Right lobe of liver (tissue), 6 donors: ENCODE measurements around the gene COL16A1. TPM values are rescaled to one million over a fixed set of nuclear protein-coding genes. Genes with fewer than 3 reads are reported as not detected.

ENCODE experiments used
- ATAC-seq, 4 donors: fragments of 200-7000 bp; cut with Tn5 transposase; one replicate each; pipeline ENCODE4 v1.9.1; 2020; ENCODE audit warnings: mild to moderate bottlenecking in 4 of 4, moderate library complexity in 4 of 4
- DNase-seq, 3 donors: peaks; one replicate each; pipeline ENCODE4 v3.0.0-alpha.2; 2020
- H3K27ac ChIP-seq, 3 donors: fragments of 200-600 bp; one replicate each; pipeline ENCODE4 v1.8.0; 2022
- H3K27me3 ChIP-seq, 2 donors: fragments of 200-600 bp; one replicate each; pipeline ENCODE4 v1.8.0; 2022
- H3K36me3 ChIP-seq, 4 donors: fragments of 200-600 bp; sonication (generic) in 1 of 4; one replicate each; pipeline versions ENCODE4 v1.5.1 to v1.8.0; 2017 to 2022; ENCODE audit warnings: control low read depth in 1 of 4
- H3K4me1 ChIP-seq, 4 donors: fragments of 200-600 bp; sonication (generic) in 1 of 4; one replicate each; pipeline versions ENCODE4 v1.5.1 to v1.8.0; 2017 to 2022; ENCODE audit warnings: control low read depth in 1 of 4
- H3K4me3 ChIP-seq, 3 donors: fragments of 200-600 bp; one replicate each; pipeline ENCODE4 v1.8.0; 2022
- H3K9me3 ChIP-seq, 4 donors: fragments of 200-600 bp; sonication (generic) in 1 of 4; one replicate each; pipeline versions ENCODE4 v1.5.1 to v1.8.0; 2017 to 2022; ENCODE audit warnings: control low read depth in 1 of 4
- POLR2A ChIP-seq: fragments of 450-650 bp; IDR thresholded peaks from one replicate; pipeline ENCODE4 v1.6.1; 2017; ENCODE audit warnings: antibody characterized with exemption, mild to moderate bottlenecking
- WGBS: methylation state at CpG from one replicate; pipeline ENCODE4 v1.1.6; 2018; ENCODE audit warnings: low coverage, low lambda C conversion rate; ENCODE audit not compliant: insufficient coverage; ENCODE audit errors: missing lambda C conversion rate; 5-methylcytosine and 5-hydroxymethylcytosine counted together
- intact Hi-C, 2 donors: fragments of 100-400 bp; cut with DNase I; formaldehyde crosslinking; loops; one replicate each; pipeline versions ENCODE4 v1.11.2 to v1.14.1; 2022
- total RNA-seq, 6 experiments: library from RNA; depleted of rRNA in 2 of 6; stranded (reverse); fragments of >200 nt in 2 of 6; fragmentation: NEBNext Ultra II Directional in 3 of 6; extraction: Animal tissue kit (Norgen Biotek cat#: 25700) in 3 of 6; gene quantifications; one replicate each; pipeline versions ENCODE4 v1.1.0 to v1.2.4, GENCODE V29; 2016 to 2023
- TF ChIP-seq, protein P1 (sequence below), 4 donors: fragments of 200-600 bp in 3 of 4; fragments of 450-650 bp in 1 of 4; IDR thresholded peaks; one replicate each; pipeline versions ENCODE4 v1.5.1 to v1.8.0; 2016 to 2022; ENCODE audit warnings: antibody characterized with exemption in 4 of 4, mild to moderate bottlenecking in 2 of 4
- donor health status: DM: no; HTN: yes; CAD: no.
- donor health status: DM: no; HTN: no; CAD: no.
- donor health status: DM: no; HTN: no; CAD: no.
- donor health status: DM: no; HTN: yes; CAD: no.
- donor health status: DM: no; HTN: yes; CAD: no.

Gene COL16A1
- total RNA-seq, 6 experiments from 2014 or later = 0.73 to 3.5 (median 1.9) TPM

DNA sequence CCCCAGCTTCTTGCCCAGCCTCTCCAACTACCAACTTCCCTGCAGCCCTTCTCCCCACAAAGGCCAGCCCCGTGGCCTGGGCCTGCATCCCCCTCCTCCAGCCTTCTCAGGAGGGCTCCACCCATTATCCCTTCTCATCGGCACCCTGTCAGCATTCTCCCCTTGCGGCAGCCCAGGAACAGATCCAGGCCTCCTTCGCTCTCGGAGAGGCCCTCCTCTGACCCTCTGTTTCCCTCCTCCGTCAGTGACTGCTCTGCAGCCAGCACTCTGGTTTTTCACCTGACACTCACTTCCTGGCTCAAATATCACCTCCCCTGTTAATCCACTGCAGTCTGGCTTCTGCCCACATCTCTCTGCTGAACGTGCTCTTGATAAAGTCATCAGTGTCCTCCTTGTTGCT lies 42.9 kb upstream of the COL16A1 start:
- Histone ChIP-seq H3K4me3 (no peak overlapping the region), H3K9me3 (no peaks in the 10 kb centered on the region), H3K36me3 (no peaks in the 10 kb centered on the region), H3K27me3 (no peaks in the 10 kb centered on the region), H3K27ac (no peak overlapping the region), H3K4me1 (peaks cover 0 to 7% (median 4%) of the 10 kb centered on the region in 4 donors)
- ATAC-seq (no peak), DNase-seq (no peak)
- intact Hi-C loops = no loop called here
- TF ChIP-seq, protein P1, sequence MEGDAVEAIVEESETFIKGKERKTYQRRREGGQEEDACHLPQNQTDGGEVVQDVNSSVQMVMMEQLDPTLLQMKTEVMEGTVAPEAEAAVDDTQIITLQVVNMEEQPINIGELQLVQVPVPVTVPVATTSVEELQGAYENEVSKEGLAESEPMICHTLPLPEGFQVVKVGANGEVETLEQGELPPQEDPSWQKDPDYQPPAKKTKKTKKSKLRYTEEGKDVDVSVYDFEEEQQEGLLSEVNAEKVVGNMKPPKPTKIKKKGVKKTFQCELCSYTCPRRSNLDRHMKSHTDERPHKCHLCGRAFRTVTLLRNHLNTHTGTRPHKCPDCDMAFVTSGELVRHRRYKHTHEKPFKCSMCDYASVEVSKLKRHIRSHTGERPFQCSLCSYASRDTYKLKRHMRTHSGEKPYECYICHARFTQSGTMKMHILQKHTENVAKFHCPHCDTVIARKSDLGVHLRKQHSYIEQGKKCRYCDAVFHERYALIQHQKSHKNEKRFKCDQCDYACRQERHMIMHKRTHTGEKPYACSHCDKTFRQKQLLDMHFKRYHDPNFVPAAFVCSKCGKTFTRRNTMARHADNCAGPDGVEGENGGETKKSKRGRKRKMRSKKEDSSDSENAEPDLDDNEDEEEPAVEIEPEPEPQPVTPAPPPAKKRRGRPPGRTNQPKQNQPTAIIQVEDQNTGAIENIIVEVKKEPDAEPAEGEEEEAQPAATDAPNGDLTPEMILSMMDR (IDR thresholded peaks at IDR 0.05) = no peak
- no peak for TF ChIP-seq POLR2A
- 61% methylated on average over 7 of the region's 7 CpGs for WGBS

DNA sequence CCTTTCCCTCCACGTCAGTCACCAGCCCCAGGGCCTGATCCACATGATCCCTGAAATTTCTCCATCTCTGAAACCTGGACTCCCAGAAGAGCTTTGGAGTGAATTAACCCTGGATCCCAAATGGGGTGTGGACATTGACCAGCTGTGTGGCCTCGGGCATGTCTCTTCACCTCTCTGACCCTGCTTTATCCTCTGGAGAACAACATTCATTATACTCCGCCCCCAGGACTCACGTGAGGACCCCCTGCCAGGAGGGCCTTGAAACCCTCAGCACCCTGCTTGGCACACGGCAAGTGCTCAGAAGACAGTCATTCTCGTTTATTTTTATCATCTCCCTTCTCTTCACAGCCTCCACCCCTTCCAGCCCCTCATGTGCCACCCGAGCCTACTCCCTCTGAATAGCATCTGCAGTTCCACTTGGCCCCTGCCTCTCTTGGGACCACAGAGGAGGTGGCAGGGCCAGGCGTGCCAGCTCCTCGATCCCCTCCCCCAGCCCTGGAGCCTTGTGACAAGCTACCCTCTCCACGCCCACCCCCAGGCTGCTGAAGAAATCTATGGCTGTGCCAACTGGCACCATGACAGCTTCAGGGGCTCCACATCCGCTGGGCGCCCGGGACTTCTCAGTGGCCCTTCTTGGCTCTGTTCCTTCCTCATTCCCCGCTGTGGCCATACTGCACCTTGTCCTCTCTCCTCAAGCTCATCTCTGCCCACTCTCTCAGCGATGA lies 42.3 kb upstream of the COL16A1 start:
- TF ChIP-seq POLR2A = no peak
- TF ChIP-seq, protein P1 (IDR thresholded peaks at IDR 0.05) = no peak
- Histone ChIP-seq H3K36me3 (no peaks in the 10 kb centered on the region), H3K4me1 (peaks cover 0 to 7% (median 4%) of the 10 kb centered on the region in 4 donors), H3K27me3 (no peaks in the 10 kb centered on the region), H3K4me3 (no peak overlapping the region), H3K9me3 (no peaks in the 10 kb centered on the region), H3K27ac (no peak overlapping the region)
- intact Hi-C loops = no loop called here
- no peak for DNase-seq
- WGBS = 56% methylated on average over 10 of the region's 15 CpGs
- no peak for ATAC-seq

DNA sequence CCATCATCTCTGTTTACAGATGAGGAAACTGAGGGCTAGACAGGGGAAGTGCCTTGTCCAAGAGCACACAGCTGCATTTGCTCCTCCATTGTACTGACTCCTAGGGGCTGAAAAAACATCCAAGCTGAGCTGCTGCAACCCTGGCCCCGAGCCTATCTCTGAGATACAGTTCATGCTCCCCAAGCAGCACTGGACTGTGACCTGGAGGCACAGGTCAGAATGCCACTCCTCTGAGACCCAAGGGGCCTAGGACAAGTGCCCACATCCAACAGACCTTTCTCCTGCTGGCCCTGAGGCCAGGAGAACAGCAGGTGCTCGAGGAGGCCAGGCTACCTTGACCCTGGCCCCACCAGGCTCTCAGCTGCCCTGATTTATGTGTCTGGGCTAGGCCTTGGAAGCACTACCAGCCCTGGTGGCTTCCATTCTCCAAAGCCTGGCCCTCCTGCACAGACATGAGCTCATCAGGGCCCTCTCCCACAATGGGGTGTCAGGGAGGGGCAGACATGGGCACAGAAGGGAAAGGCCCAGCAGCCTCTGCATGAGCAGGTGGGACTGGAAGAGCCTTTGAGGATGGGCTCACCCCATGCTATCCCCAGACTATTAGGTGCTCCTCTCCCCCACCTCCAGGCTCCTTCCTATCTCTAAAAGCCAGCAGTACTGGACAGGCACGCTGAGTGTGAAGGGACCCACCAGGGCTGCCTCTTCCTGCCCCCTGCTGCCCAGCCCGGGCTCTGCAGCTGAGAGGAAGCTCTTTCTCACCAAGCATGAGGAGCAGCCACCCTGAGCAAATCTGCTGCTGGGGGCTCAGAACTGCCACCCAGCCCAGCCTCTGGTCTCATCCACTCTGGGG lies 41.5 kb upstream of the COL16A1 start:
- H3K9me3 ChIP-seq = no peaks in the 10 kb centered on the region
- no peak overlapping the region for H3K4me3 ChIP-seq
- peaks cover 0 to 7% (median 4%) of the 10 kb centered on the region in 4 donors for H3K4me1 ChIP-seq
- TF ChIP-seq, protein P1 (IDR thresholded peaks at IDR 0.05) = peak; percentile 50 to 64 (median 54)
- no peak for TF ChIP-seq POLR2A
- DNase-seq (peak; percentile 50 to 69 (median 62)), ATAC-seq (peak; percentile 59 to 85 (median 78))
- no peaks in the 10 kb centered on the region for H3K36me3 ChIP-seq
- H3K27me3 ChIP-seq = no peaks in the 10 kb centered on the region
- H3K27ac ChIP-seq = no peak overlapping the region
- WGBS = 28% methylated on average over 3 of the region's 4 CpGs
- intact Hi-C loops = no loop called here

DNA sequence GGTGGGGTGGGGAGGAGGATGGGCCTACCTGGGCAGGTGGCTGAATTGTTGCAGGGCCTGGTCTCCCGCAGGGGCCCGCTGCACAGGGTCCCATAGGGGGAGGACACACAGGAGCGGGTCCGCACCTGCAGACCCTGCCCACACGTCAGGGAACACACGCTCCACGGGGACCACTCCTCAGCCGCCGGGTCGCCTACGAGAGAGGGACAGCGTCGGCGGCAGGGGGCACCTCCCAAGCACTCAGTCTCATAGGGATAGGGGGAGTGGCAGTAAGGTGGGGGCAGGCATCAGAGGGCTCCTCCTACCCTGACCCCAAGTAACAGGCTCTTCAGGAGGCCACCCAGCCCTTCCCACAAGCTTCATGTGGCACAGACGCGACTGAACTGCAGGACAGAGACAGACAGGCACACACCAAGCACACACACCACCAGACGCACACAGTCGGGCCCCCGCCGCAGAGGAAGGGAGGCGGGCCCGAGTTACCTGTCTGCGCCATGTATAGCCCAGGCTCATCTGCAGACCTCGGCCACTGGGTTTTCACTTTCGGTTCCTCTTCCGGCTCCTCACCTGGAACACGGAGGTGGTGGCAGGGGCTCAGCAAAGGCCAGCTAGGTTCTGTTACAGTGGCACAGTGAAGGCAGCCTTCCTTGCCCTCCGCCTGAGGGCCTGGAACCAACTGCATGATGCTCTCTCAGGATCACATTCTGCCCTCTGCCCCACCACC lies 40.5 kb upstream of the COL16A1 start:
- no CpG with 5 or more reads among the region's 28 CpGs for WGBS
- TF ChIP-seq, protein P1 (IDR thresholded peaks at IDR 0.05) = no peak
- TF ChIP-seq POLR2A = no peak
- Histone ChIP-seq H3K4me3 (no peak overlapping the region), H3K36me3 (no peaks in the 10 kb centered on the region), H3K27me3 (no peaks in the 10 kb centered on the region), H3K4me1 (peaks cover 0 to 7% (median 4%) of the 10 kb centered on the region in 4 donors), H3K27ac (no peak overlapping the region), H3K9me3 (no peaks in the 10 kb centered on the region)
- ATAC-seq (no peak), DNase-seq (no peak)
- intact Hi-C loops = no loop called here
